K562 (cell line): Measurements from ENCODE around the gene SMAGP. TPM values are rescaled to one million over a fixed set of nuclear protein-coding genes. Genes with fewer than 3 reads are reported as not detected.
A peak's percentile ranks its signal among the peaks of the same experiment; 100 is the strongest.

Source experiments
- ATAC-seq: fragments of 200-7000 bp; cut with Tn5 transposase; 3 replicates; pipeline ENCODE4 v1.9.1; 2020; ENCODE audit warnings: moderate library complexity
- BruUV-seq: library from RNA; stranded (reverse); fragments of 400-500 nt; replicated peaks from 2 replicates; lab custom pipeline; 2021; lab: Mats Ljungman, UMichigan
- CTCF ChIA-PET: fragments of 300-600 bp; formaldehyde crosslinking; extraction: SDS; loops from one replicate; lab custom pipeline; 2021; ENCODE audit warnings: low intra/inter-chr PET ratio; lab: Yijun Ruan, JAX
- POLR2A ChIA-PET: fragments of 300-600, 350-650 bp; sonication (Branson Sonifier 250); formaldehyde crosslinking; extraction: SDS; loops from one replicate; lab custom pipeline; 2021; ENCODE audit warnings: antibody characterized with exemption, inconsistent platforms; lab: Yijun Ruan, JAX
- DNase-seq, 4 experiments: peaks; one replicate each; pipeline versions ENCODE4 v3.0.0 to v3.0.0-alpha.2; 2011 to 2018; ENCODE audit warnings: low spot score in 3 of 4, mixed read lengths in 3 of 4; ENCODE audit errors: extremely low read depth in 1 of 4
- FAIRE-seq: peaks from 2 replicates; lab custom pipeline; 2011; peaks lifted over from hg19 to GRCh38; lab: Jason Lieb, UNC
- H2AFZ ChIP-seq: 2 replicates; pipeline ENCODE4 v1.6.0; 2011; ENCODE audit warnings: low read depth, low read length, control low read depth, inconsistent platforms
- H3K27ac ChIP-seq: fragments of 200-600 bp; 3 replicates; pipeline ENCODE4 v1.8.0; 2011; ENCODE audit warnings: low read depth, mild to moderate bottlenecking, control low read depth, inconsistent platforms, low read length, moderate library complexity, mixed read lengths; ENCODE audit errors: extremely low read depth
- H3K27me3 ChIP-seq, 2 experiments: fragments of 300-600 bp in 1 of 2; 2 replicates in 1 of 2; 3 replicates in 1 of 2; pipeline versions ENCODE4 v1.6.0 to v1.8.0; 2011; ENCODE audit warnings: inconsistent platforms in 2 of 2, low read length in 2 of 2, mild to moderate bottlenecking in 1 of 2, mixed read lengths in 1 of 2, moderate library complexity in 1 of 2; ENCODE audit not compliant: control insufficient read depth in 2 of 2, insufficient read depth in 2 of 2
- H3K36me3 ChIP-seq: fragments of 300-600 bp; 3 replicates; pipeline ENCODE4 v1.8.0; 2011; ENCODE audit warnings: mild to moderate bottlenecking, low read length, inconsistent platforms; ENCODE audit not compliant: control insufficient read depth, insufficient read depth
- H3K4me1 ChIP-seq, 2 experiments: fragments of 200-600 bp in 1 of 2; replicated peaks in 1 of 2; 2 replicates in 1 of 2; 3 replicates in 1 of 2; pipeline versions ENCODE4 v1.5.1 to v1.8.0; 2011; ENCODE audit warnings: inconsistent platforms in 2 of 2, low read length in 2 of 2, mild to moderate bottlenecking in 1 of 2, mixed read lengths in 1 of 2, moderate library complexity in 1 of 2; ENCODE audit not compliant: control insufficient read depth in 2 of 2, insufficient read depth in 2 of 2
- H3K4me2 ChIP-seq: 2 replicates; pipeline ENCODE4 v1.6.1; 2011; ENCODE audit warnings: low read length, control low read depth, inconsistent platforms, mixed read lengths; ENCODE audit not compliant: insufficient read depth
- H3K4me3 ChIP-seq: fragments of 200-600 bp; sonication (generic), shearing (Covaris generic); 2 replicates; pipeline ENCODE4 v1.5.1; 2016; ENCODE audit warnings: control low read depth, inconsistent platforms
- H3K79me2 ChIP-seq: fragments of 200-600 bp; 3 replicates; pipeline ENCODE4 v1.8.0; 2011; ENCODE audit warnings: low read length, inconsistent platforms; ENCODE audit not compliant: control insufficient read depth, insufficient read depth
- H3K9ac ChIP-seq, 2 experiments: 2 replicates each; pipeline versions ENCODE4 v1.6.0 to v1.6.1; 2011; ENCODE audit warnings: low read depth in 2 of 2, low read length in 2 of 2, control low read depth in 1 of 2, inconsistent platforms in 1 of 2, mild to moderate bottlenecking in 1 of 2, mixed read lengths in 1 of 2; ENCODE audit not compliant: insufficient read depth in 1 of 2
- H3K9me1 ChIP-seq: one replicate; pipeline ENCODE4 v1.6.0; 2011; ENCODE audit warnings: inconsistent platforms, mild to moderate bottlenecking, low read length, moderate library complexity; ENCODE audit not compliant: control insufficient read depth, insufficient read depth
- H3K9me3 ChIP-seq: replicated peaks from 2 replicates; pipeline ENCODE4 v1.5.1; 2011; ENCODE audit warnings: low read depth, low read length, inconsistent platforms; ENCODE audit not compliant: control insufficient read depth, insufficient read depth
- H4K20me1 ChIP-seq: replicated peaks from 2 replicates; pipeline ENCODE4 v1.6.1; 2011; ENCODE audit warnings: low read length, inconsistent platforms, mixed read lengths; ENCODE audit not compliant: control insufficient read depth, insufficient read depth
- AFF1 ChIP-seq, 2 experiments: fragments of 450-650 bp; IDR thresholded peaks; 2 replicates each; pipeline ENCODE4 v1.6.1; 2018; ENCODE audit warnings: mild to moderate bottlenecking in 2 of 2, low read depth in 1 of 2; ENCODE audit not compliant: partially characterized antibody in 2 of 2
- CBFA2T2 ChIP-seq: fragments of 450-650 bp; conservative IDR thresholded peaks from 2 replicates; pipeline ENCODE4 v1.6.1; 2017; ENCODE audit warnings: mild to moderate bottlenecking
- CBX1 ChIP-seq: sonication (generic); IDR thresholded peaks from 2 replicates; pipeline ENCODE4 v1.6.1; 2016; ENCODE audit warnings: antibody characterized with exemption, low read depth, mild to moderate bottlenecking
- ETV1 ChIP-seq: fragments of 450-650 bp; conservative IDR thresholded peaks from 2 replicates; pipeline ENCODE4 v1.6.1; 2016; ENCODE audit warnings: missing genetic modification characterization, control low read depth, low read depth, missing compliant biosample characterization
- GMEB1 ChIP-seq: fragments of 250-450 bp; sonication (Bioruptor Pico); IDR thresholded peaks from 2 replicates; pipeline ENCODE4 v1.4.0; 2020; ENCODE audit warnings: mild to moderate bottlenecking
- HDAC3 ChIP-seq: fragments of 450-650 bp; IDR thresholded peaks from 2 replicates; pipeline ENCODE4 v1.6.1; 2018; ENCODE audit warnings: borderline replicate concordance, mild to moderate bottlenecking, moderate library complexity; ENCODE audit not compliant: partially characterized antibody
- NCOA4 ChIP-seq: fragments of 450-650 bp; IDR thresholded peaks from 2 replicates; pipeline ENCODE4 v1.6.1; 2018; ENCODE audit warnings: mild to moderate bottlenecking; ENCODE audit not compliant: partially characterized antibody
- PHF21A ChIP-seq: fragments of 450-650 bp; IDR thresholded peaks from 2 replicates; pipeline ENCODE4 v1.6.1; 2017; ENCODE audit warnings: low read depth, borderline replicate concordance
- PHF8 ChIP-seq: fragments of 200-600 bp; sonication (generic); IDR thresholded peaks from 2 replicates; pipeline ENCODE4 v1.6.1; 2012; ENCODE audit warnings: mixed run types, mild to moderate bottlenecking, inconsistent platforms, low read length, moderate library complexity, borderline replicate concordance
- POLR2AphosphoS5 ChIP-seq: IDR thresholded peaks from 2 replicates; pipeline ENCODE4 v1.6.1; 2011; ENCODE audit warnings: mild to moderate bottlenecking, low read depth, low read length, moderate library complexity; ENCODE audit not compliant: control insufficient read depth, insufficient read depth
- SETDB1 ChIP-seq: IDR thresholded peaks from one replicate; pipeline ENCODE4 v1.6.1; 2012; ENCODE audit warnings: low read length, control low read depth, inconsistent platforms
- TBP ChIP-seq: optimal IDR thresholded peaks from 2 replicates; pipeline ENCODE3; 2011; ENCODE audit warnings: low read depth, low read length, improper control_type of control experiment
- WGBS: fragments of 100-300 bp; shearing (Covaris generic); methylation state at CpG from one replicate; pipeline ENCODE4 v1.1.6; 2016; ENCODE audit warnings: low coverage, mixed read lengths; ENCODE audit not compliant: insufficient coverage; ENCODE audit errors: missing lambda C conversion rate; 5-methylcytosine and 5-hydroxymethylcytosine counted together
- in situ Hi-C: fragments of 300-500 bp; cut with MboI; formaldehyde crosslinking; loops from 4 replicates; pipeline ENCODE4 v1.15.0; 2018; ENCODE audit warnings: inconsistent platforms, mixed read lengths
- intact Hi-C: fragments of 100-400 bp; cut with micrococcal nuclease; formaldehyde crosslinking; loops from 2 replicates; pipeline ENCODE4 v1.14.2; 2022
- polyA plus RNA-seq, 8 experiments: library from polyadenylated mRNA; depleted of rRNA in 4 of 8; stranded (reverse) in 5 of 8; unstranded in 3 of 8; fragments of >200 nt; fragmentation: Nextera tagmentation in 2 of 8; fragmentation: Illumina TruSeq in 1 of 8; extraction: Ambion mirVana in 2 of 8; extraction: Trizol in 1 of 8; gene quantifications; 2 replicates each; pipeline versions ENCODE4 v1.2.1 to v1.2.3, GENCODE V29; 2011 to 2014; ENCODE audit warnings: inconsistent platforms in 1 of 8, missing spikeins in 1 of 8
- total RNA-seq, 7 experiments: library from RNA; depleted of rRNA in 6 of 7; stranded (reverse); fragments of >200 nt in 6 of 7; fragmentation: Illumina TruSeq in 2 of 7; extraction: Trizol in 2 of 7; gene quantifications; 2 replicates each; pipeline versions ENCODE4 v1.2.1 to v1.2.3, GENCODE V29; 2011 to 2021; ENCODE audit warnings: low replicate concordance in 1 of 7

Gene SMAGP
- total and polyA plus RNA-seq, 9 of the 15 experiments (the other 6 are each of a cell fraction or from before 2014, with no cell fraction given): 23.1 to 62.3 (median 29.9) TPM

- 2% methylated on average over 7 of the region's 7 CpGs for WGBS
- peak overlapping the region in 1 of 2 experiments; percentile 44; a peak in 2 of 4 replicates for H3K9ac ChIP-seq
- peak; percentile 86 for ATAC-seq
- peaks cover 54% of the 10 kb centered on the region for H3K36me3 ChIP-seq
- peak; percentile 92 for FAIRE-seq
- ChIA-PET POLR2A (interaction anchor here (0.8 to 1.6 kb wide), 5 partner anchors 41 to 164 kb away, joined by 3 to 4 read pairs (median 3); partner anchors contain the start of gene CSRNP2), CTCF (no interaction called here)
- BruUV-seq: no TSS peak
- peak overlapping the region; percentile 75 for H2AFZ ChIP-seq
- H4K20me1 ChIP-seq: no peaks in the 10 kb centered on the region
- peak overlapping the region; percentile 5; the same call in 1 of the 2 replicates for H3K4me3 ChIP-seq
- no peaks in the 10 kb centered on the region for H3K27me3 ChIP-seq
- in situ Hi-C loops (no loop called here), intact Hi-C loops (loop anchor here (2.0 kb wide), 3 partner anchors 74 to 422 kb away; partner anchors contain the start of gene TFCP2)
- H3K79me2 ChIP-seq: peaks cover 9% of the 10 kb centered on the region; the same call in 1 of the 3 replicates
- DNase-seq: peak; percentile 25 to 88 (median 57)
- no peaks in the 10 kb centered on the region for H3K9me3 ChIP-seq
- peak overlapping the region; percentile 76 for H3K27ac ChIP-seq
- peak overlapping the region; percentile 74 for H3K4me2 ChIP-seq
- H3K4me1 ChIP-seq: peaks cover 0 to 28% of the 10 kb centered on the region in 2 experiments; a peak in 3 of 5 replicates
- H3K9me1 ChIP-seq: no peaks in the 10 kb centered on the region
- TF ChIP-seq PHF8: peak; percentile 32; the same call in 1 of the 2 replicates
- no peak for TF ChIP-seq NCOA4
- peak; percentile 47 for TF ChIP-seq TBP
- TF ChIP-seq GMEB1 (CRISPR knock-in tag): peak; percentile 55; the same call in 1 of the 2 replicates
- TF ChIP-seq AFF1 (IDR thresholded peaks at IDR 0.05; ENCODE audit: low read depth in 1 of 2, partially characterized antibody in 2 of 2): peak in 1 of 2 experiments; percentile 48
- TF ChIP-seq HDAC3: peak; percentile 24
- TF ChIP-seq ETV1 (tag): peak; percentile 97
- TF ChIP-seq PHF21A: peak; percentile 76
- peak; percentile 36; the same call in 1 of the 2 replicates for TF ChIP-seq CBFA2T2
- TF ChIP-seq POLR2AphosphoS5: peak; percentile 69
- TF ChIP-seq CBX1: 0 out of 2 replicates have a peak, but pooled peaks have one; percentile 3
- no peak for TF ChIP-seq SETDB1
Measured at GRCh38 chr12:51246254-51246853, 23.9 kb downstream of the SMAGP start.
